Activated naive CD4-positive, alpha-beta T cell treated with anti-CD3 and anti-CD28 coated beads, Interleukin-2, amount 50 U/mL, for 24 hours (primary cell): ENCODE results near the gene ELK1.

Source experiments
- H3K27ac Mint-ChIP-seq: one replicate; pipeline ENCODE4 v1.8.0; 2021; ENCODE audit warnings: mild to moderate bottlenecking, mixed read lengths
- H3K27me3 Mint-ChIP-seq: one replicate; pipeline ENCODE4 v1.8.0; 2021; ENCODE audit warnings: mixed read lengths
- H3K36me3 Mint-ChIP-seq: one replicate; pipeline ENCODE4 v1.8.0; 2021; ENCODE audit warnings: mixed read lengths
- H3K4me1 Mint-ChIP-seq: one replicate; pipeline ENCODE4 v1.8.0; 2021; ENCODE audit warnings: mixed read lengths
- H3K4me3 Mint-ChIP-seq: one replicate; pipeline ENCODE4 v1.8.0; 2021; ENCODE audit warnings: mild to moderate bottlenecking, mixed read lengths
- H3K9me3 Mint-ChIP-seq: one replicate; pipeline ENCODE4 v1.8.0; 2021; ENCODE audit warnings: mixed read lengths

ELK1 gene

DNA sequence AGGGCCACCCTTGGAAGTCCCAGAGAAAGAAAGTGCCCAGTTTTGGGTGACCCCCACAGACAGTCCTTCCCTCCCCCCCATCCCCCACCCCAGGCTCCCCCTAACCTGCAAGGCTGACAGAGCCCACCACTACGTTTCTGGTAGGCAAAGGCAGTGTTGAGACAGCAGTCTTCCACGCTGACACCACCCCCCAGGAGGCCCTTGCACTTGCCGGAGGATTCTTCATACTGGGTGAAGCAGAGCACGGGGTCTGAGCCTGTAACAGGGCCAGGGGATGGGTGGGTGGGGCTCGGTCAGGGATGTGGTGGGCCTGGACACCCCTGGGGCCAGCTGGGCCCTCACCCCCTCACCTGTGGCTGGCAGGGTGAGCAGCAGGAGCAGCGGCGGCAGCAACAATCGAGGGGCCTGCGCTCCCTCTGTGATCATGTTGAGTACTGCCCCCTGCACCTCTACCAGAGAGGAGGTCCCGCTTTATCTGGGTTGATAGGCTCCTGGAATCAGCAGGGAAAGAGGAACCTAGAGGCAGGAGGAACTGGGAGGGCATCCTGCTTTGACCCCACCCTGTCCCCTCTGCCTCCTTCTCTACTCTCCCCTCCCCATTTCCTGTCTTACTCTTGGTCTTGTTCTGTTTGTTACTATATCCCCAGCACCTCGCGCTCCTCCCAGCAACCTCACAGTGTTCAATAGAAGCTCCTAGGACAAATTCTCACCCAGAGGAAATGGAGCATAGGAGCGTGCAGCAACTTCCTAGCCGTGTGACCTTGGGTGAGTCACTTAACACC, 20.8 kb downstream of the ELK1 start, which contains the start of gene CFP:
Gene CFP (minus strand): TSS at position 512 of the 782 bp plus-strand sequence. CDS start 86 bp downstream, at position 426.
- Mint-ChIP-seq H3K36me3 (no peaks in the 10 kb centered on the region), H3K27me3 (no peaks in the 10 kb centered on the region), H3K27ac (peak within 1 kb of the TSS; percentile 92), H3K4me3 (peak within 1 kb of the TSS; percentile 82), H3K9me3 (no peaks in the 10 kb centered on the region), H3K4me1 (peaks cover 27% of the 10 kb centered on the region)

DNA sequence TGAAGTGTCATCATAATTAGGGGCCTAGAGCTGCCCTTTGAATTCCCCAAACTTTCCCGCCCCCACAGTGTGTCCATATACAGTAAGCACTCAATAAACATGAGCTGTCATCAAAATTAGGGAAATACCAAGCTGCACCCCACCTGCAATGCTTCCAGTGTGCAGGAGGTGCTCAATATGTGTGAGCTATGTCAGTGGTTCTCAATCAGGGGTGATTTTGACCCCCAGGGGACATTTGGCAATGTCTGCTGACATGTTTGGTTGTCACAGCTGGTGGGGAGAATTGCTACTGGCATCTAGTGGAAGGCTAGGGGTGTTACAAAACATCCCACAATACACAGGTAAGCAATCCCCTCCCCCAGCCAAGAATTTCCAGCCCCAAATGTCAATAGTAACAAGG, 21.4 kb downstream of the ELK1 start:
- Mint-ChIP-seq H3K4me3 (peak overlapping the region; percentile 79), H3K4me1 (peaks cover 30% of the 10 kb centered on the region), H3K36me3 (no peaks in the 10 kb centered on the region), H3K27ac (peak overlapping the region; percentile 92), H3K9me3 (no peaks in the 10 kb centered on the region), H3K27me3 (no peaks in the 10 kb centered on the region)

DNA sequence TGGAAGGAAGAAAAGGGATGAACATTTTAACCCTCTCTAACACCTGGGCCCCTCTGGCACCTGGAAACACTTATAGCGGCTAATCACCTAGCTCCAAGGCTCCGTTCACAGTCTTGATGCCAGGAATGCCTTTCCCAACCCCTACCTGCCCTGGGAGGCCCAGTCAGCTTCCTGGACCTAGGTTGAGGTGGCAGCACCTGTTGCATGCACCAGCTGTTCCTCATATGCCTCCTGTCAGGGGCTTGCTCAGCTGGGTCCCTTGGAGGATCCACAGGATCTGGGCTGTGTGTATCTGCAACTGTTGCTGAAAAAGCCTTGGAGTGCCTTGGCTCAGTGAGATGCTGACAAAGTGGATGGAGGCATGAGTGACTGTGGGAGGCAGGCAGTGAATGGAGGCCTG, 25.0 kb downstream of the ELK1 start:
- H3K9me3 Mint-ChIP-seq, result no peaks in the 10 kb centered on the region
- H3K4me3 Mint-ChIP-seq, result no peak overlapping the region
- no peak overlapping the region for H3K27ac Mint-ChIP-seq
- peaks cover 33% of the 10 kb centered on the region for H3K4me1 Mint-ChIP-seq
- H3K36me3 Mint-ChIP-seq, result no peaks in the 10 kb centered on the region
- H3K27me3 Mint-ChIP-seq, result no peaks in the 10 kb centered on the region

DNA sequence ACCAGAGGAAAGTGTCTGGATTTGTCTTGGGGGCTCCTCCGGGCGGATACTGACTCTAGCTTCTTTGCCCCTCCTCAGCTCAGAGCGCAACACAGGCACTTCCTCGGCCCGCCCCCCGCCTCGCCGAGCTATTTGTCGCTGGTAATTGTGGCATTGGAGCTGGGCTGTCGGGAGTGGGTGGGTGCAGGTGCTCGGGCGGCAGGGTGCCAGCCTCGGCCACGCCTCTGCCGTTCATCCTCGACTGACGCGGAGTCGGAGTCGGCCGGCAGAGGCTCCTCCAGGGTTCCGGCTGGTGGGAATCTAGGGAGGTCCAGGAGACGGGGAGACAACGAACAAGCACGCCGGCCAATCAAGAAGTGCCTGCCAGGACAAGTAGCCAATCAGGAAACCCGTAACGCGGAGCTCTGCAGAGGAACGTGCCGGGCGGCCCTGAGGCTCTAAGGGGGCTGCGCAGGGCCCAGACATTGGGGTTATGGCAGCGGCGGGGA, 26.8 kb downstream of the ELK1 start:
- Mint-ChIP-seq H3K27ac (no peak overlapping the region), H3K27me3 (no peaks in the 10 kb centered on the region), H3K4me1 (peaks cover 26% of the 10 kb centered on the region), H3K9me3 (no peaks in the 10 kb centered on the region), H3K4me3 (peak overlapping the region; percentile 87), H3K36me3 (no peaks in the 10 kb centered on the region)

DNA sequence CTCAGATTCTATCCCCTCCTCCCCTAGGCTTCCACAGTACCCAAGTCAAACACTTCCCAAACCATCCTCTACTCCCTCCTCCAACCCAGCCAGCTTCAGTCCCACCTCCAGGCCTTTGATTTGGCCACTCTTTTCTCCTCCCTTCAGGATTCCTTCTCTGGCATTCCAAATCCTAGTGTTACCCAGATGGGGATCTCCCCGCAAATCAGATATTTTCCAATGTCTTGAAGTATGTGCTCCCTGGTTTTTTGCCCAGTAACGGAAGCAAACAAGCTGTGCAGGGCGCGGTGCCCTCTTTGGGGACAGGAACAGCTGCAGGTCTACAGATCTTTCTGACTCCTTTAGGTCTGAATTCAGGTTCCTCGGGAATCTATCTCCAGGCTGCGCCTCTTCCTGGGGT, 28.5 kb downstream of the ELK1 start:
- H3K27me3 Mint-ChIP-seq, result no peaks in the 10 kb centered on the region
- H3K9me3 Mint-ChIP-seq, result no peaks in the 10 kb centered on the region
- H3K4me3 Mint-ChIP-seq, result no peak overlapping the region
- H3K27ac Mint-ChIP-seq, result no peak overlapping the region
- peaks cover 26% of the 10 kb centered on the region for H3K4me1 Mint-ChIP-seq
- no peaks in the 10 kb centered on the region for H3K36me3 Mint-ChIP-seq

DNA sequence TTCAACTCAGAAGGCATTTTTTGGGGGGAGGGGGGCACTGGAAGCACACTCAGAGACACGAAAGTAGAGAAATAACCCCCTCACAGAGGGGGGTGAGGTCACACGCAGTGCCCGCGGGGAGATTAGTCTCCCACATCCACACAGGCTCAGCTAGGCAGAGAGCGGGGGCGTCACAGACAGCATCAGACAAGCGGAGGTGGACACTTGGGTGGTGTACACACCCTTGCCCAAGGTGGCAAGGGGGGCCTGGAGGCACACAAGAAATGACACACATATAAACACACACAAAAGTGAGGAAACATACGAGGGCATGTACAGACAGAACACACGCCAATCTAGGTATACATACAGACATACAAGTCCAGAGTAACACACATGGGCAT, 30.1 kb downstream of the ELK1 start:
- Mint-ChIP-seq H3K4me1 (peaks cover 26% of the 10 kb centered on the region), H3K36me3 (no peaks in the 10 kb centered on the region), H3K4me3 (peak overlapping the region; percentile 44), H3K27me3 (no peaks in the 10 kb centered on the region), H3K27ac (no peak overlapping the region), H3K9me3 (no peaks in the 10 kb centered on the region)

DNA sequence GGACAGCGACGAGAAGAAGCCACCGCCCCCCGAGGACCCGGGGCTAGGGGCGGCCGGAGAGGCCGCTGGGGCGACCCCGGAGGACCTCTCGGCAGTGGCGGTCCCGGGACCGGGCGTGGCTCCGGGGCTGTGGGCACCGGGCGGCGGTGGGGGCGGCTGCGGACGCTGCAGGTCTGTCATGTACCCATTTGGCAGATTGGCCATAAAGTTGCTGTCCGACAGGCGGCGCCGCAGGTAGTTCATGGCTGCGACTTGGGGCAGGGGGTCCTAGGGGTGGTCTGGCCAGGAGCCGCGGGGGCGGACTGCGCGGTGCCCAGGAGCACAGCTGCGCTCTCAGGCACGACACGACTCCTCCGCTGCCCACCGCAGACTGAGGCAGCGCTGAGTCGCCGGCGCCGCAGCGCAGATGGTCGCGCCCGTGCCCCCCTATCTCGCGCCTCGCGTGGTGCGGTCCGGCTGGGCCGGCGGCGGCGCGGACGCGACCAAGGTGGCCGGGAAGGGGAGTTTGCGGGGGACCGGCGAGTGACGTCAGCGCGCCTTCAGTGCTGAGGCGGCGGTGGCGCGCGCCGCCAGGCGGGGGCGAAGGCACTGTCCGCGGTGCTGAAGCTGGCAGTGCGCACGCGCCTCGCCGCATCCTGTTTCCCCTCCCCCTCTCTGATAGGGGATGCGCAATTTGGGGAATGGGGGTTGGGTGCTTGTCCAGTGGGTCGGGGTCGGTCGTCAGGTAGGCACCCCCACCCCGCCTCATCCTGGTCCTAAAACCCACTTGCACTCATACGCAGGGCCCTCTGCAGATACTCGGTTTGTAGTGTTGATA, 30.7 kb downstream of the ELK1 start, which contains the start of gene SYN1:
Gene SYN1 (minus strand): TSS at position 372 of the 817 bp plus-strand sequence. CDS start 129 bp downstream, at position 243.
- Mint-ChIP-seq H3K27me3 (no peaks in the 10 kb centered on the region), H3K36me3 (no peaks in the 10 kb centered on the region), H3K4me1 (peaks cover 23% of the 10 kb centered on the region), H3K27ac (no peak within 1 kb of the TSS), H3K9me3 (no peaks in the 10 kb centered on the region), H3K4me3 (peak within 1 kb of the TSS; percentile 52)

DNA sequence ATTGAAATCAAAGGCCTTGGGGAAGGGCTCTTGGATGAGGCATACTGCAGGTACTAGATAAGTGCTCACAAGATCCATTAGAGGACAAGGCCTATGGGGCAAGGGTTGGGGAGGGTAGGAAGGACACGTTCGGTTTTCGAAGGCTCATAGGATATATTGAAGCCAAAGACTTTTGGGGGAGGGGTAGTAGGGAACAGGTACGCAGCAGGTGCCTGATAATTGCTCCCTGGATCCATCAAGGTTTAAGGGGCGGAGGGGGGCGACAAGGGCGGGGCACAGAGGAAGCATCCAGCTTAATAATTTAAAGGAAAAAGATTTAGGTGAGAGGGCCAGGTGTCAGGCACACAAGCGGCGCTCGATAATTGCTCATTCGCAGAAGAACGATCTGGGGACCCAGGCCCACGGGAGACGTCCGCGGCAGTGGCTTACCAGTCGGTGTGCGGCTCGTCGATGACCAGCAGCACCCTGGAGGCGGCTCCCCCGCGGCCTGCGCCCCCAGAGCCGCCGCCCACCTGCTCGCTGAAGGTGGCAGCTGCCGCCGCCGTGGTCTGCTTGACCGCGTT, 31.4 kb downstream of the ELK1 start:
- Mint-ChIP-seq H3K4me3 (peak overlapping the region; percentile 52), H3K4me1 (peaks cover 20% of the 10 kb centered on the region), H3K27ac (no peak overlapping the region), H3K36me3 (no peaks in the 10 kb centered on the region), H3K27me3 (no peaks in the 10 kb centered on the region), H3K9me3 (no peaks in the 10 kb centered on the region)

DNA sequence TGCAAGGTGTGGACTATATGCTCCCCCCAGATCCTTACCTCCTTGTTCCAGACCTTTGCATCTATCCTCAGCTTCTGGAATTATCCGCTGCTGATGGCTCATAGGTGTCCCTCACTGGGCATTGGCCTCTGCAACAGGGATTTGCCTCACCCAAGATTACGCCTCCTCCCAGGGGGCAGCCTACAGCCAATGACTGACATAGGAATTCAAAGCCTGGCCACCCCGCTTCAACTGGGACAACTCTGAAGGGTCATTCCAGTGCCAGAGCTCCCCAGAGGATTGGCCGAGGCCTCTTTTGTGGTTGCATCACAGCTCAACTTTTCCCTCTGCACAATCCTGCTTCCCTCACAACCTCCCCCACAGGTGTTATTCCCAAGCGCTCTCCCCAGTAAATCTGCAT, 35.7 kb downstream of the ELK1 start:
- no peaks in the 10 kb centered on the region for H3K9me3 Mint-ChIP-seq
- no peaks in the 10 kb centered on the region for H3K27me3 Mint-ChIP-seq
- peaks cover 5% of the 10 kb centered on the region for H3K4me1 Mint-ChIP-seq
- H3K4me3 Mint-ChIP-seq, result no peak overlapping the region
- H3K36me3 Mint-ChIP-seq, result no peaks in the 10 kb centered on the region
- H3K27ac Mint-ChIP-seq, result no peak overlapping the region

DNA sequence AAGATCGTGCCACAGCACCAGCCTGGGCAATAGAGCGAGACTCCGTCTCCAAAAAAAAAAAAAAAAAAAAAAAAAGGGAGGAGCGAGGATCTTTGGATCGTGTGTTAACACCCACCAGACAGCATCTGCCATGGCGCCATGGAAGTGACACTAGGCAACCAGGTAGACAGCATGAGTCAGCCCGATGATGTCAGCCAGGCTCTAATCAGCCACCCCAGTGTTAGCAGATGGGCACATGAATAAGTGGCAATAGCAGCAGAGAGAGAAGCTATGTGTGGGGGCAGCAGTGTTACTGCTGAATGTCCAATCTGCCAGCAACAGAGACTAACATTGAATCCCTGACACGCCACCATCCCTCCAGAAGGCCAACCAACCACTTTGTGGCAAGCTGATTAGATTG, 37.3 kb downstream of the ELK1 start:
- H3K4me1 Mint-ChIP-seq, result no peaks in the 10 kb centered on the region
- no peak overlapping the region for H3K4me3 Mint-ChIP-seq
- H3K9me3 Mint-ChIP-seq, result no peaks in the 10 kb centered on the region
- H3K36me3 Mint-ChIP-seq, result no peaks in the 10 kb centered on the region
- H3K27me3 Mint-ChIP-seq, result no peaks in the 10 kb centered on the region
- H3K27ac Mint-ChIP-seq, result no peak overlapping the region

DNA sequence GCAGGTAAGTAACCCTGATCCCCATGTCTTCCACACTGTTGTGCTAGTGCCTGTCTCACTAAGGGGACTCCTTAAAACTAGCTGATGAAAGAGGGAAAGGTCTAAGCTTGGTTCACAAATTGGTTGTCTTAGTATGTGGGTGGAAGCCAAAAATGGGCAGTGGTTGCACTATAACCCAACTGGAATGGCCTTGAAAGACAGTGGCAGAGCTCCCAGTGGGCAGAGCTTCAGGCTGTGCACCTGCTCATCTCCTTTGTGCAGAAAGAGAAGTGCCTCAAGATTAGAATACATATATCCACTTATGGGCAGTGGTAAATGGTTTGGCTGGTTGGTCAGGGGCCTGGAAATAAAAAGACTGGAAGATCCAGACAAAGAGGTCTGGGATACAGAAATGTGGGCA, 37.9 kb downstream of the ELK1 start:
- Mint-ChIP-seq H3K9me3 (no peaks in the 10 kb centered on the region), H3K27ac (no peak overlapping the region), H3K27me3 (no peaks in the 10 kb centered on the region), H3K4me1 (no peaks in the 10 kb centered on the region), H3K4me3 (no peak overlapping the region), H3K36me3 (no peaks in the 10 kb centered on the region)

DNA sequence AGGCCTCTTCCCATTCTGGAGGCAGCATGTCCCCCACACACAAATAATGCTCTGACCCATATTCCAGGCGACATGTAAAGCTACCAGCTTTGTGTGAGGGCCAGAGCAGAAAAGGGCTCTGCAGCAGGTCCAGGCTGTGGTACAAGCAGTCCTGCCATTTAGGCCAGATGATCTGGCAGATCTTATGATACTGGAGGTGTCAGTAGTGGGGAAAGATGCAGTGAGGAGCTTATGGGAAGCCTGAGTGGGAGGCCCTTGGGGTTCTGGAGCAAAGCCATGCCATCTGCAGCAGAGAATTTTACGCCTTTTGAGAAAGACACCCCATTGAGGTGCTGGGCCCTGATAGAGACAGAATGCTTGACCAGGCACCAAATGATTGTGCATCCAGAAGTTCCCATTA, 38.4 kb downstream of the ELK1 start:
- Mint-ChIP-seq H3K4me1 (no peaks in the 10 kb centered on the region), H3K36me3 (no peaks in the 10 kb centered on the region), H3K27ac (no peak overlapping the region), H3K27me3 (no peaks in the 10 kb centered on the region), H3K4me3 (no peak overlapping the region), H3K9me3 (no peaks in the 10 kb centered on the region)

DNA sequence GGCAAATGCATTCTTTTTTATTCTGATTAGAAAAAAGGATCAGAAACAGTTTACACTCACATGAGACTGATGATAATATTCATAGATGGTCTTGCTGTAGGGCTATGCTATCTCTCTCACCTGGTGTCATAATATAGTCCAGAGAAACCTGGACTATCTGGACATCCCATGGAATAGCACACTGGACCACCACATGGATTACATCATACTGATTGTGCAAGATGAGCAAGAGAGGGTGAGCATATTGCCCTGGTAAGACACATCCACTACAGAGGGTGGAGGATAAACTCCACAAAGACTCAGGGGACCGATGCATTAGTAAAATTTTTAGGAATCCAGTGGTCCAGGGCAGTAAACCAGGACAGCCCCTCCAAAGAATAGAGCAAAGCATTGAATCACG, 38.9 kb downstream of the ELK1 start:
- Mint-ChIP-seq H3K27me3 (no peaks in the 10 kb centered on the region), H3K27ac (no peak overlapping the region), H3K4me1 (no peaks in the 10 kb centered on the region), H3K4me3 (no peak overlapping the region), H3K36me3 (no peaks in the 10 kb centered on the region), H3K9me3 (no peaks in the 10 kb centered on the region)

DNA sequence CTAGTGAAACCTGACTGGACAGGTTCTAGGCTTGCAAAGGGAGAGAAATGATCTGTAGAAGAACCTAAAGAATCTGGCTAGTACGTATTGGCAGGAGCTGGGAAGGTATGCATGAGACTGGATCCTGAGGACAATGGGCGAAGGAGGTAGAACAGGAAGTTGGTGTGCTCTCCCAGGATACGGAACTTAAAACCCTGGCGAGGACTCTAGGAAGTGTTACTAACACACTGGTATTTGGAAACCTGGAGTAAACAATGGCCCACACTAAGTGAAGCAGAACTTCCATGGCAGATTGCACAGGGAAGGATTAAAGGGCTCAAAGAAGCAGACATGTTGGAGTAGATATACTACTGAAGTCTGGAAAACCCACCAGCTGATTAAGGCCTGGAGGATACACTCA, 39.9 kb downstream of the ELK1 start:
- Mint-ChIP-seq H3K36me3 (no peaks in the 10 kb centered on the region), H3K27me3 (no peaks in the 10 kb centered on the region), H3K9me3 (no peaks in the 10 kb centered on the region), H3K4me1 (no peaks in the 10 kb centered on the region), H3K4me3 (no peak overlapping the region), H3K27ac (no peak overlapping the region)

DNA sequence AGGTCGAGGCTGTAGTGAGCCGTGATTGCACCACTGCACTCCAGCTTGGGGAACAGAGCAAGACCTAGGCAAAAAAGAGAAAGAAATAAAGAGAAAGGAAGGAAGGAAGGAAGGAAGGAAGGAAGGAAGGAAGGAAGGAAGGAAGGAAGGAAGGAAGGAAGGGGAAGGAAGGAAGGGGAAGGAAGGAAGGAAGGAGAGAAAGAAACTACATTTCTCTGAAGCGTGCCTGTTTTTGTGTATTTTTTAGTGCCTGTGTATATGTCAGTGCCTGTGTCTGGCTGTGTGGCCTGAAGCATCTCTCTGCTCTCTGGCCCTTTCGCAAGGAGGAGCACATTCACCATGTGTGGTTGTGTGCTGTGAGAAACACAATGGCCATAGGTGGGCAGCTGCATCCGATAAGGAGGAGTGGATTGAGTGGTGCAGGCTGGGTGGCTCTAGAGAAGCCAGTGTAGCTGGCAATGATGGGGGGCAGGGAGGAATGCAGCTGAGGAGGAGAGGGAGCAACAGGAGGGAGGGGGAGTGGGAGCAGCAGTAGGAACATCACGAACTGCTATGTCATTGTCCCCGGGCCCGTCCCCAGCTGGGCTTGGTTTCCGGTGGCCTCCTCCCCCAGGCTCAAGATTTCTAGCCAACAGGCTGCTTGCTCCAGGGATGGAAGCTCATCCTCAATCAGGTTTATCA, 42.1 kb downstream of the ELK1 start:
- no peaks in the 10 kb centered on the region for H3K27me3 Mint-ChIP-seq
- H3K27ac Mint-ChIP-seq, result no peak overlapping the region

More for the DNA sequence above, 42.1 kb downstream of the ELK1 start:
- H3K36me3 Mint-ChIP-seq, result no peaks in the 10 kb centered on the region
- H3K9me3 Mint-ChIP-seq, result no peaks in the 10 kb centered on the region
- H3K4me1 Mint-ChIP-seq, result no peaks in the 10 kb centered on the region
- no peak overlapping the region for H3K4me3 Mint-ChIP-seq
